B cell (primary cell): ENCODE data around the gene KLHL11.

Experiments used
- EZH2 ChIP-seq: IDR thresholded peaks from 2 replicates; pipeline ENCODE4 v1.6.1; 2012; ENCODE audit warnings: borderline replicate concordance, low read depth, mild to moderate bottlenecking, moderate library complexity, low read length; ENCODE audit not compliant: insufficient read depth, poor library complexity, severe bottlenecking
- TF ChIP-seq, protein P1 (sequence below): fragments of 200-600 bp; IDR thresholded peaks from one replicate; pipeline ENCODE4 v1.8.0; 2022; ENCODE audit warnings: antibody characterized with exemption, mild to moderate bottlenecking

- TF ChIP-seq, protein P1, sequence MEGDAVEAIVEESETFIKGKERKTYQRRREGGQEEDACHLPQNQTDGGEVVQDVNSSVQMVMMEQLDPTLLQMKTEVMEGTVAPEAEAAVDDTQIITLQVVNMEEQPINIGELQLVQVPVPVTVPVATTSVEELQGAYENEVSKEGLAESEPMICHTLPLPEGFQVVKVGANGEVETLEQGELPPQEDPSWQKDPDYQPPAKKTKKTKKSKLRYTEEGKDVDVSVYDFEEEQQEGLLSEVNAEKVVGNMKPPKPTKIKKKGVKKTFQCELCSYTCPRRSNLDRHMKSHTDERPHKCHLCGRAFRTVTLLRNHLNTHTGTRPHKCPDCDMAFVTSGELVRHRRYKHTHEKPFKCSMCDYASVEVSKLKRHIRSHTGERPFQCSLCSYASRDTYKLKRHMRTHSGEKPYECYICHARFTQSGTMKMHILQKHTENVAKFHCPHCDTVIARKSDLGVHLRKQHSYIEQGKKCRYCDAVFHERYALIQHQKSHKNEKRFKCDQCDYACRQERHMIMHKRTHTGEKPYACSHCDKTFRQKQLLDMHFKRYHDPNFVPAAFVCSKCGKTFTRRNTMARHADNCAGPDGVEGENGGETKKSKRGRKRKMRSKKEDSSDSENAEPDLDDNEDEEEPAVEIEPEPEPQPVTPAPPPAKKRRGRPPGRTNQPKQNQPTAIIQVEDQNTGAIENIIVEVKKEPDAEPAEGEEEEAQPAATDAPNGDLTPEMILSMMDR = no peak
- TF ChIP-seq EZH2 = no peak
Measured at GRCh38 chr17:41864836-41865595, at the start of gene KLHL11.
